ENCODE measurements around the gene HSD11B1. TPM values are rescaled to one million over a fixed set of nuclear protein-coding genes. Genes with fewer than 3 reads are reported as not detected.

HSD11B1 gene
- polyA plus RNA-seq, 1 donor from 2014 or later, result not detected

DNA sequence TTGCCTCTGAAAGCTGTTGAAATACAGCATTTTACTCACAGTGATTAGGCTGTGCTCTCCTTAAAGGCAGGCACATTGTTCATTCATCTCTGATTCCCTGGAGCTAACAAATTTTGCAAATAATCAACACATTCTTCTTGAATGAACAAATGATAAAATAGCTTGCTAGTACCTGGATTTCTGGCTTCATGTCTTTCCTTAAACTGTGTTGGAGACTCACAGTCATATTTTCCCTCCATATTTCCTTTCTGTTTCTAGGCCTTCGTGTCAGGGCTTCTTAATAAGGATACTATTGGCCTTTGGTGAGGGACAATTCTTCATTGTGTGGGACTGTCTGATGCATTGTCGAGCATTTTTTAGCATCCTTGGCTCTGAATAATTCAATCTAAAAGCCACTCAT is 9.7 kb downstream of the HSD11B1 start:
- Histone ChIP-seq H2AFZ (ENCODE audit: low read depth, low read length) (no peak overlapping the region), H3K9me2 (ENCODE audit: insufficient read depth, low read length) (no peaks in the 10 kb centered on the region), H3F3A (ENCODE audit: insufficient read depth, low read length, poor library complexity, severe bottlenecking) (no peaks in the 10 kb centered on the region), H3K4me3 (ENCODE audit: low read length) (no peak overlapping the region), H3K79me2 (replicated peaks; ENCODE audit: insufficient read depth, low read length) (no peaks in the 10 kb centered on the region), H3K4me2 (ENCODE audit: low read length) (no peak overlapping the region), H3K27ac (ENCODE audit: low read length) (no peak overlapping the region), H3K27me3 (ENCODE audit: insufficient read depth, low read depth, low read length) (no peaks in the 10 kb centered on the region), H3K36me3 (ENCODE audit: insufficient read depth, low read length) (no peaks in the 10 kb centered on the region), H3K9ac (ENCODE audit: low read length) (no peak overlapping the region), H4K20me1 (ENCODE audit: insufficient read depth) (no peaks in the 10 kb centered on the region), H3K9me3 (ENCODE audit: low read length) (no peaks in the 10 kb centered on the region)
- TF ChIP-seq MXI1 (conservative IDR thresholded peaks at IDR 0.05; ENCODE audit: poor library complexity, severe bottlenecking) (no peak), SMC3 (conservative IDR thresholded peaks at IDR 0.05; ENCODE audit: poor library complexity) (no peak)

- H3K9me2 ChIP-seq (ENCODE audit: insufficient read depth, low read length), result no peaks in the 10 kb centered on the region
- H3K79me2 ChIP-seq (replicated peaks; ENCODE audit: insufficient read depth, low read length), result no peaks in the 10 kb centered on the region
- H2AFZ ChIP-seq (ENCODE audit: low read depth, low read length), result no peak overlapping the region
- no peaks in the 10 kb centered on the region for H3K36me3 ChIP-seq (ENCODE audit: insufficient read depth, low read length)
- TF ChIP-seq RAD21 (conservative IDR thresholded peaks at IDR 0.05) (no peak), CTCF (IDR thresholded peaks at IDR 0.05; ENCODE audit: poor library complexity, severe bottlenecking) (no peak), TAF1 (IDR thresholded peaks at IDR 0.05; ENCODE audit: low read depth) (no peak)
- no peak overlapping the region for H3K9ac ChIP-seq (ENCODE audit: low read length)
- H3K9me3 ChIP-seq (ENCODE audit: low read length), result no peaks in the 10 kb centered on the region
- H3F3A ChIP-seq (ENCODE audit: insufficient read depth, low read length, poor library complexity, severe bottlenecking), result no peaks in the 10 kb centered on the region
- H3K27ac ChIP-seq (ENCODE audit: low read length), result no peak overlapping the region
- H3K4me3 ChIP-seq (ENCODE audit: low read length), result no peak overlapping the region
- no peaks in the 10 kb centered on the region for H4K20me1 ChIP-seq (ENCODE audit: insufficient read depth)
- no peak overlapping the region for H3K4me2 ChIP-seq (ENCODE audit: low read length)
- H3K27me3 ChIP-seq (ENCODE audit: insufficient read depth, low read depth, low read length), result no peaks in the 10 kb centered on the region
These were observed 10.7 kb downstream of the HSD11B1 start for GRCh38 chr1:209715314-209715713.

DNA sequence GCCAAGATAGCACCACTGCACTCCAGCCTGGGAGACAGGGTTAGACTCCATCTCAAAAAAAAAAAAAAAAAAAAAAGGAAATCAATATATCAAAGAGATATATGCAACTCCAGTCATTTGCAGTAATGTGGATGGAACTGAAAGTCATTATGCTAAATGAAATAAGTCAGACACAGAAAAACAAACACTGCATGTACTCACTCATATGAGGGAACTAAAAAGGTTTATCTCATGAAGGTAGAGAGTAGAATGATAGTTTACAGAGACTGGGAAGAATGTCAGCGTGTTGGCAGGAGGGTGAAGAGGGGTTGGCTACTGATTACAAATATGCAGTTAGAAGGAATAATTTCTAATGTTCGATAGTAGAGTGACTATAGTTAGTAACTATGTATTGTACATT is 13.2 kb downstream of the HSD11B1 start:
- Histone ChIP-seq H3F3A (ENCODE audit: insufficient read depth, low read length, poor library complexity, severe bottlenecking) (no peaks in the 10 kb centered on the region), H3K79me2 (replicated peaks; ENCODE audit: insufficient read depth, low read length) (no peaks in the 10 kb centered on the region), H3K4me2 (ENCODE audit: low read length) (no peak overlapping the region), H3K9ac (ENCODE audit: low read length) (no peak overlapping the region), H3K9me3 (ENCODE audit: low read length) (no peaks in the 10 kb centered on the region), H2AFZ (ENCODE audit: low read depth, low read length) (no peak overlapping the region), H3K27me3 (ENCODE audit: insufficient read depth, low read depth, low read length) (no peaks in the 10 kb centered on the region), H3K9me2 (ENCODE audit: insufficient read depth, low read length) (no peaks in the 10 kb centered on the region), H4K20me1 (ENCODE audit: insufficient read depth) (no peaks in the 10 kb centered on the region), H3K36me3 (ENCODE audit: insufficient read depth, low read length) (no peaks in the 10 kb centered on the region), H3K27ac (ENCODE audit: low read length) (no peak overlapping the region), H3K4me3 (ENCODE audit: low read length) (no peak overlapping the region)
- no peak for TF ChIP-seq CTCF (IDR thresholded peaks at IDR 0.05; ENCODE audit: poor library complexity, severe bottlenecking)
- no peak for TF ChIP-seq MXI1 (conservative IDR thresholded peaks at IDR 0.05; ENCODE audit: poor library complexity, severe bottlenecking)
- no peak for TF ChIP-seq EP300 (conservative IDR thresholded peaks at IDR 0.05; ENCODE audit: poor library complexity, severe bottlenecking)
- no peak for TF ChIP-seq POLR2AphosphoS5 (IDR thresholded peaks at IDR 0.05)
- TF ChIP-seq TAF1 (IDR thresholded peaks at IDR 0.05; ENCODE audit: low read depth), result no peak
- no peak for TF ChIP-seq RAD21 (conservative IDR thresholded peaks at IDR 0.05)
- TF ChIP-seq EZH2 (IDR thresholded peaks at IDR 0.05; ENCODE audit: borderline replicate concordance, insufficient read depth, low read length, poor library complexity, severe bottlenecking), result no peak
- TF ChIP-seq, protein P1, sequence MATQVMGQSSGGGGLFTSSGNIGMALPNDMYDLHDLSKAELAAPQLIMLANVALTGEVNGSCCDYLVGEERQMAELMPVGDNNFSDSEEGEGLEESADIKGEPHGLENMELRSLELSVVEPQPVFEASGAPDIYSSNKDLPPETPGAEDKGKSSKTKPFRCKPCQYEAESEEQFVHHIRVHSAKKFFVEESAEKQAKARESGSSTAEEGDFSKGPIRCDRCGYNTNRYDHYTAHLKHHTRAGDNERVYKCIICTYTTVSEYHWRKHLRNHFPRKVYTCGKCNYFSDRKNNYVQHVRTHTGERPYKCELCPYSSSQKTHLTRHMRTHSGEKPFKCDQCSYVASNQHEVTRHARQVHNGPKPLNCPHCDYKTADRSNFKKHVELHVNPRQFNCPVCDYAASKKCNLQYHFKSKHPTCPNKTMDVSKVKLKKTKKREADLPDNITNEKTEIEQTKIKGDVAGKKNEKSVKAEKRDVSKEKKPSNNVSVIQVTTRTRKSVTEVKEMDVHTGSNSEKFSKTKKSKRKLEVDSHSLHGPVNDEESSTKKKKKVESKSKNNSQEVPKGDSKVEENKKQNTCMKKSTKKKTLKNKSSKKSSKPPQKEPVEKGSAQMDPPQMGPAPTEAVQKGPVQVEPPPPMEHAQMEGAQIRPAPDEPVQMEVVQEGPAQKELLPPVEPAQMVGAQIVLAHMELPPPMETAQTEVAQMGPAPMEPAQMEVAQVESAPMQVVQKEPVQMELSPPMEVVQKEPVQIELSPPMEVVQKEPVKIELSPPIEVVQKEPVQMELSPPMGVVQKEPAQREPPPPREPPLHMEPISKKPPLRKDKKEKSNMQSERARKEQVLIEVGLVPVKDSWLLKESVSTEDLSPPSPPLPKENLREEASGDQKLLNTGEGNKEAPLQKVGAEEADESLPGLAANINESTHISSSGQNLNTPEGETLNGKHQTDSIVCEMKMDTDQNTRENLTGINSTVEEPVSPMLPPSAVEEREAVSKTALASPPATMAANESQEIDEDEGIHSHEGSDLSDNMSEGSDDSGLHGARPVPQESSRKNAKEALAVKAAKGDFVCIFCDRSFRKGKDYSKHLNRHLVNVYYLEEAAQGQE (IDR thresholded peaks at IDR 0.05; ENCODE audit: borderline replicate concordance), result no peak
- TF ChIP-seq SMC3 (conservative IDR thresholded peaks at IDR 0.05; ENCODE audit: poor library complexity), result no peak
